ENCODE measurements around the gene IFI30.

- TF ChIP-seq CTCF (conservative IDR thresholded peaks at IDR 0.05) (no peak), EZH2 (IDR thresholded peaks at IDR 0.05; ENCODE audit: low read depth) (no peak)
Observed at GRCh38 chr19:18147396-18147795, 26.2 kb upstream of the IFI30 start.
